Caki2 (cell line): ENCODE results near the gene LCE6A. TPM values are rescaled to one million over a fixed set of nuclear protein-coding genes. Genes with fewer than 3 reads are reported as not detected.

Experiments used
- DNase-seq: peaks from one replicate; pipeline ENCODE4 v3.0.0-alpha.2; 2015; ENCODE audit warnings: low read depth
- in situ Hi-C: cut with HindIII; loops from 2 replicates; pipeline ENCODE4 v1.10.0; 2016; ENCODE audit warnings: low sequenced_read_pairs, low pct_unique_long_range_greater_than_20kb, mixed read lengths
- total RNA-seq: library from RNA; depleted of rRNA; stranded (reverse); fragments of >200 nt; shearing (Covaris generic); gene quantifications from 2 replicates; pipeline ENCODE4 v1.2.3, GENCODE V29; 2014; ENCODE audit warnings: low replicate concordance; rRNA removed

LCE6A gene
- total RNA-seq, 1 experiment from 2014 or later = not detected

DNA sequence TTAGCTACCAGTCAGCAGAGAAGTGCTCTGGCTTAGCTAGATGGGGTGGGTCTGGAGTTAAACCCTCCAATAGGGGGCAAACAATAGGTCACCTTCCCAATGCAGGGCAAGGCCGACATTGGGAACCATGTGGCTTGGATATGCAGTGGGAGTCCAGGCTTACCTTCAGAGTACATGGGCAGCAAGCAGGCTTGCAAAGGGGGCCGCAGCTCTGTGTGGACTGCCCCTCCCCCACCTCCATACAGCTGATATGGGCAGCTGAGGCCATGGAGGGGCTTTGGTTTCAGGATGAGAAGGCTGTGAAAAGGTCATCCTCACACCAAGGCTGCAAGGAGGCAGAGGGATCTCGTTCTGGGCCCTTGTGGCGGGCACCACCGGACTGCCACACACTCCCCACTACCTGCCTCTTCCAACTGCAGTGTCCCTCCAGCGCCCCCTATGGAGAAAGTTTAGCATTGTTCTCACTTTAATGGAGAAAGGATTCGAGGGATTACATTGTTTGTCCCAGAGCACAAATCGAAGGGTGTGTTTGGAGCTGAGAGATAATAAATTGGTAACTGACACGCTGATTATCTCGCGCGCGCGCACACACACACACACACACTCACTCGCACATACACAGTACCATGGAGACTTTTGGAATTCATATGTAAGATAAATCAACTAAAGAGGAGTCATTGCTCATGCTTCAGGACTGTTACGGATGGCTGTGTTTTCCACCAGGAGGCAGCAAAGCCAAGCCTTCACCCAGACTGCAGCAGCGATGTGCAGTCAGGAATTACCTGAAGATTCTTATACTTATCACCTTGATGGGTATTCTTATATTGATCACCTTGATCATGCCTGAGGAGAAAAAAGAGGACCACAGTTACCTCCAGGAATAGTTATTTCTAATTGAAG is 28.4 kb downstream of the LCE6A start:
- peak; percentile 19 for DNase-seq
- in situ Hi-C loops = no loop called here

DNA sequence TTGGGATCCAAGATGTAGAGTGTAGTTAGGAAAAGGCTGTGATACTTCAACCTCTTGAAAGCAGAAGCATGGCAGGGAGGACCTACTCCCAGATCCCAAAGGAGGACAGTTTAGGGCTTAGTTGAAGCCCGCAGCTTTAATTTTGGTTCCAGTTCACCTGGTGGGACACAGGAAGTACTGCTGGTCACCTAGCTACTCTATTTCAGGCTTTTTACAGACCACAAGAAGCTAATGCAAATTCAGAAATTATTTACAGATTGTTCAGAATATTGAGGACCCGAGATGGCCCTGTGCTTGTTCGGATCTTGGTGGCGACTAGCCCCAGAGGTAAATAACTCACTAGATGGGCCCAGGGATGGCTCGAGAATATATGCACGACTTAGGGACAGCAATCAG is 29.1 kb downstream of the LCE6A start:
- in situ Hi-C loops = no loop called here
- DNase-seq = no peak

DNA sequence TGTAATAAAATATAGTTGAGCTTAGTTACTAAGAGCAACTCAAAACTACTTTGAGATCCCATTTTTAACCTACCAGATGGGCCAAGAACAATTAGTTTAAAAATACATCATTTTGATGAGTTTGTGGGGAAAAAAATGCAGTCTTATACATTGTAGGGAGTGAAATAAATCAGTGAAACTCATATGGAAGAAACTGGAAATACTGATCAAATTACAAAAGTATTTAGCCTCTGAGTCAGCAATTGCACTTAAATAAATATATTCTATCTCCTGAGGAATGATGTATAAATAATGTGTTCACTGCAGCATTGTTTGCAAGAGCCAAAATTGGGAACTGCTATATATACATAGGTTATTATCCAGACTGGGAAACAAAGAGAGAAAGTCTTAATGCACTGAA is 30.8 kb downstream of the LCE6A start:
- no peak for DNase-seq
- in situ Hi-C loops = no loop called here

DNA sequence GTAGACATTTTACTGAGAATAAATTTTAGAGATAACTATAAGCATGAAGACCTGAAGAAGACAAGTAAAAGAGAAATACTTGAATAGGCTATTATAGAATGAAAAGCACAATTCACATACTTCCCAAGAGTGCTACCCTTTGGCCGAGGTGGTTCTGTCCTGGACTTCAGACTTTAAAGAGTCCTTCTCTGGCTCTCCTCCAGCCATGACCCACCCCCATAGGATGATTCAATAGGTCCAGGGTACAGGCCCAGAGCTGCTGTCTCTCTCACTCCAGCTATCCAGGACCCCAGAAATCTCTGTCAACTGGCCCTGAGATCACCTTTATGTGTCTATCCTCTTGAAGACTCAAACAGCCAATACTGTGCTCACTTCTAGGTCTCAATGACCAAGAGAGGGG is 34.2 kb downstream of the LCE6A start:
- in situ Hi-C loops = no loop called here
- DNase-seq = no peak

DNA sequence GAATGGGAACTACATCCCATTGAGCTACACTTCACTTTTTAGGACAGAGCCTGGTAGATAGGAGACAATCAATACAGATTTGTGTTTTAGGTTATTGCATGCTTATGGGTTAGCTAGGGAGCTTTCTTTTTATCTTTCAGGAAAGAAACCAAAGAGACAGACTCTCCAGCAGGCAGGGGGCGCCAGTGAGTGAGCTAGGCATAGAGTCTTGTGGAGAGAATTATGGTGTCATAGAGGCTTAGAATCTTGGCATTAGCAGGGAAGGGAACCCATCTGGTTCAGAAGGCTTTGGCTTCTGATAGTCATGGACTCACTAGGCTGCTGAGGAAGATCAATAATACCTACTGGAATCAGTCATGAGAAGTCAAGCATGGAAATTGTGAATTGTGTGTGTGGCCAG is 35.4 kb downstream of the LCE6A start, which contains the start of gene SMCP:
Gene SMCP, plus strand, starts transcription at position 281 of the 400 bp plus-strand sequence. CDS start 6,101 bp downstream, outside the sequence.
- in situ Hi-C loops = no loop called here

DNA sequence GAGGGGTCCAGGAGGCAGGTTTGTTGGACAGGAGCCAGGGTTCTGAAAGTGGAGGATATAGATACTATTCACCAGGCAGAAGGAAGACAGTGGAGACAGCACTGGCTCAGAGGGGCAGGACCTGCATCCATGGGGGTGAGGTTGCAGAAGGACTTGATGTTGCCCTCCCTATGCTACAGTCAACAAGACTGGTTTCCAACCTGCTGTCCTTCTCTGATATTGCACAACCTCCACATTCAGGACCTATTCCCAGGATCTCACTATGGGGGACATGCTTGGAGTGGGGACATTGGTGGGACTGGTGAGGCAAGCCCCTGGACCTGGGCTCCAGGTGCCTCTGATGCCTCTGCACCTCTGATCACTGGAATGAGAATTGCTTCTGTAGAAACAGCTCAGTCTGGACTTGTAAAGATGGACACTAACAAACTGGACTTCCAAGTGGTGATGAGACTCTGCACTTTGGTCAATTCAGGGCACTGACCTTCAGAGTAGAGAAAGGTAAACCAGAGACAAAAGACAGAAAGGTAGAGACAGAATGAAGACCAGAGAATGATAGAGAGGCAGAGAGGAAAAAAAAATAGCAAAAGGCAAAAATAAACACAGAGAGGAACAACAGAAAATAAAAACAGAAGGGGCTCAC is 37.0 kb downstream of the LCE6A start:
- no peak for DNase-seq
- in situ Hi-C loops = no loop called here

More for the DNA sequence above, 35.4 kb downstream of the LCE6A start, which contains the start of gene SMCP:
- no peak for DNase-seq

DNA sequence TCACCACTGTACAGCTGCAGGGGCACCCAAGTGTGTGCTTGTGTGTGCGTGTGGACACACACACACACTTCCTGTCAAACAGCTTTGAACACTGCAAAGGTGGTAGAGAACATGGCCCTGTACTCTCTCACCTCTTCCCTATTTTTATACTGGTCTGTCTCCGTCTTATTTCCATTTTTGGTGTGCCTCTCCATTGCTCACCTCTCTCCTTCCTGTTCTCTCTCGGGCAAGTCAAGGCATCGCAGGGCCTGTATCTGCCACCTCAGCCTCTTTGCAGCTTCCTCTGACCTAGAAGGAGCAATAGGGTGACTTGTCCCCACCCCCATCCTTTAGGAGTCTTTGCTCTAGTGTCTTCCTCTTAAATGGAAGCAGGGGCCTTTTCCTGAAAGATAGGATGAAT is 37.7 kb downstream of the LCE6A start:
- no peak for DNase-seq
- in situ Hi-C loops = no loop called here

DNA sequence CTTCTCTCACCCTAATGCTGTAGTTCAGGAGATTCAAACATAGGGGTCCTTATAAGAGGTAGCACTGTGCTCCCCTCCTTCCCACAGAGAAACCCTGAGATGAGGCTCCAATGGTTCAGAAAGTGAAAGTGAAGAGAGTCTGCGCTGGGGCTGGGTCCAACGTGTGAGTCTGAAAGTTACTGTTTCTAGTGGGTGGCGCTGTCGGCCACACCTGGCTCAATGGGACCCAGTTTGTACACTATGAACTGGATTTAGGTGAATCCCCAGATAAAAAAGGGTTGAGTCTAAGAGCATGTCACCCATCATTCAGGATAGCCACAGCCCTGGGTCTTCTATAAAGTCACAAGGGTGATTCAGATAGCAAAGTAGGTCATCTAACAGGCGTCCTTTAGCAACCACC is 38.3 kb downstream of the LCE6A start:
- in situ Hi-C loops = no loop called here
- DNase-seq = no peak

DNA sequence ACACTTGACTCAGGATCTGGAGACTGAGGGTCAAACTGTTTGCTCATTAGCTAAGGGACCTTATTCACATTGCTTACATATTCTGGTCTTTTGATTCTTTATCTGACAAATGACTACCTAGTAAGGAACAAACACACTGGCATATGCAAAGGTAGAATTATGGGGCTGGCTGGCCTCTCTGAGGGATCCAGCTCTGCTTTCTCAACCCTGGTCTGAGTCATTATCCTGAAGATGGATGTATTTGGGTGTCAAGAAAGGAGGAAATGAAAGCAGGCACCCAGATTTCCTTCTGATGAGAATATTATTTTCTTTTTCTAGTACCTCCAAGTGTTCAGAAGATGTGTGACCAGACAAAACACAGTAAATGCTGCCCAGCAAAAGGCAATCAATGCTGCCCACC is 41.4 kb downstream of the LCE6A start:
- in situ Hi-C loops = no loop called here
- DNase-seq = no peak

DNA sequence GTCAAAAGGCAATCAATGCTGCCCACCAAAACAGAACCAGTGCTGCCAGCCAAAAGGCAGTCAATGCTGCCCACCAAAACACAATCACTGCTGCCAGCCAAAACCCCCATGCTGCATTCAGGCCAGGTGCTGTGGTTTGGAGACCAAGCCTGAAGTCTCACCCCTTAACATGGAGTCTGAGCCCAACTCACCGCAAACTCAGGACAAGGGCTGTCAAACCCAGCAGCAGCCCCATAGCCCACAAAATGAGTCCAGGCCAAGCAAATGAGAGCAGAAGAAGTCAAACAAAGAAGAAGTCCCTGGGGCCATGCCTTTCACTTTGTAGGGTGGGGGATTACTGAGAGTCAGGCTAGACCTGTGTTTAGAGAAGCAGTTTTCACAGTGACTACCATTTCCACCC is 41.9 kb downstream of the LCE6A start:
- in situ Hi-C loops = no loop called here
- no peak for DNase-seq

DNA sequence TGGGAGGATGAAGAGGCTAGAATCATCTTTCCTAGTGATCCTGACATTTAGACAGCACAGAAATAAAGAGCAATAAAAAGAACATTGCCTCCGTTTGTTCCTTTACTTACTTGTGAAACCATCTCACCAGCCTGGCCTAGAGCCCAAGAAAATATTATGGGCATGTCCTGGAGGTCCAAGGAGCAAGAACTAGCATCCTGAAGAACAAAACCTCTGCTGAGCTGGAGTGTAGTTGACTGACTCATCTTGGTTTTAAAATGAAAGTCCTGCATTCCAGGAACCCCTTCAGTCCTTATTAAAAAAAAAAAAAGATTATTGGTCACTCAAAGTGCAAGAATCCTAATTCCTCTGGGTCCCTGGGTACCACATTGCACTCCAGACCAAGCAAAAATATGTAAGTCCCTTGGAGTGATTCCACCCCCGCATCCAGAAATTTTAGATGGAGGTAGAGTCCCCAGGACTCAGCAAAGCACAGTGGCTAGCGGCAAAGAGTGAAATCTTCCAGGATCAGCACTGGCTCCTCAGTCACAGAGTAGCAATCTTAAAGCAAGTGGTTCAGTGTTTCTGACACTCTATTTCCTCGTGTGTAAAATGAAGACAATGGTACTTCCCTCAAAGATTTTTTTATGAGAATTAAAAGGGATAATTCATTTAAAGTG is 42.4 kb downstream of the LCE6A start:
- in situ Hi-C loops = no loop called here
- no peak for DNase-seq

DNA sequence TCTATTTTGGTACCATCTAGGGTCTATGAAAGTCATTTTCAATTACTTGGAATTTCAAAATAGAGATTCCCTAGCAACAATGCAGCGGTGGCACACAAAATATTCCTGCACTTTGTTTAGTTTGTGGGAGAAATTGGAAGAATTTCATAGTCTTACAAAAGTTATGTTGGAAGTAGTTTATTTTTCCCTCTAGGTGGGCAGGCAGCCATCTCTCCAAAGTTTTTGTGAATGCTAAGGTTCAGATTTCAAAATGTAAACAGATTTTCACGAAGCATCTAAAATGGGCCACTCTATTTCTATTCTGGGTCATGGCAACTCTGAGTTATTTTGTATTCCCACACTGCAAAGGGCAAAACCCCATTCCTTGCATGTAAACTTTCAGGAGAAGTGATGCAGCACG is 43.4 kb downstream of the LCE6A start:
- no peak for DNase-seq
- in situ Hi-C loops = no loop called here

DNA sequence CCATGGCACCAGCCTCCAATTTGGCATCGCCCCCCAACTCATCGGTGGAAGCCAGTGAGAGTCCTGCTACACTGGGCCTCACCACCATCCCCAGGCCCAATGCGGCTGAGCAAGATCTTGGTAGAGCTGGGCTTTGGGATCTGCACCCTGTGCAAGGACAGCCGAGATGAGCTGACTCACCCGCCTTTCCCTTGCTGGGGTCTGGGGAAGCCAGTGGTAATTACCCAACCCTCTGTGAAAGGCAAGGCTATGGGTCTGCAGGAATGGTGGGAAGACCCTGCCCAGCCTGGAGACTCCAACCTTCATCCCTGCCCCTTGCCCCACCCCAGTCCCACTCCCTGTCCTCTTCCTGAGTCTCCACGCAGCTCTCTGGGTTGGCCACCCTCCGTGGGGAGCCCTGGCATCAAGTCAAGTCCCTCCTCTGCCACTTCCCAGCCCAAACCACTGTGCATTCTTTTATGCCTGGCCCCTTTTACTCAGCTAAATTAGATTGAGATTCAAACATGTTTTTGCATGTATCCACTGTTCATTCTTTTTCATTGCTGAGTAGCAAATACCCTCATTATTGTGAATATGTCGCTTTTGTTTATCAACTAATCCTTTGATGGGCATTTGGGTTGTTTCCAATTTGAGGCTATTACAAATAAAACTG is 44.2 kb downstream of the LCE6A start:
- DNase-seq = no peak
- in situ Hi-C loops = no loop called here

DNA sequence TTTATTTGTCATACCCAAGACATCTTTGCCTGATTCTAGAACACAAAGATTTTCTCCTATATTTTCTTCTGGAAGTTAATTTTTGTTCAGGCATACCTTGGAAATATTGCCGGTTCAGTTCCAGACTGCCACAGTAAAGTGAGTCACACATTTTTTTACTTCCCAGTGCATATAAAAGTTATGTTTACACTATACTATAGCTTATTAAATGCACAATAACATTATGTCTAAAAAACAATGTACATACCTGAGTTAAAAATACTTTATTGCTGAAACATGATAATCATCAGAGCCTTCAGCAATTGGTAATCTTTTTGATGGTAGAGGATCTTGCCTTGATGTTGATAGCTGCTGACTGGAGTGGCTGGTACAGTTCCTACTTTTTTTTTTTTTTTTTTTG is 45.5 kb downstream of the LCE6A start:
- in situ Hi-C loops = no loop called here
- no peak for DNase-seq

Other genes starting within 250 kb of the LCE6A start
- not detected in 2 replicates for gene LCE3C, start 242.6 kb upstream of the LCE6A start, total RNA-seq
- gene LCE3B, start 229.0 kb upstream of the LCE6A start, total RNA-seq = not detected in 2 replicates
- not detected in 2 replicates for gene LCE3A, start 219.8 kb upstream of the LCE6A start, total RNA-seq
- not detected in 2 replicates for gene LCE2D, start 179.5 kb upstream of the LCE6A start, total RNA-seq
- gene LCE2C, start 167.6 kb upstream of the LCE6A start, total RNA-seq = not detected in 2 replicates
- gene LCE2B, start 156.7 kb upstream of the LCE6A start, total RNA-seq = not detected in 2 replicates
- gene LCE2A, start 144.5 kb upstream of the LCE6A start, total RNA-seq = not detected in 2 replicates
- gene LCE4A, start 134.7 kb upstream of the LCE6A start, total RNA-seq = not detected in 2 replicates
- gene KPRP, start 84.8 kb upstream of the LCE6A start, total RNA-seq = not detected in 2 replicates
- not detected in 2 replicates for gene LCE1F, start 67.7 kb upstream of the LCE6A start, total RNA-seq
- gene LCE1E, start 56.6 kb upstream of the LCE6A start, total RNA-seq = not detected in 2 replicates
- gene LCE1D, start 46.1 kb upstream of the LCE6A start, total RNA-seq = not detected in 2 replicates
- not detected in 2 replicates for gene LCE1C, start 36.2 kb upstream of the LCE6A start, total RNA-seq
- not detected in 2 replicates for gene LCE1B, start 30.9 kb upstream of the LCE6A start, total RNA-seq
- not detected in 2 replicates for gene LCE1A, start 15.4 kb upstream of the LCE6A start, total RNA-seq
- not detected in 2 replicates for gene LCE7A, start 17.1 kb downstream of the LCE6A start, total RNA-seq
- gene SMCP, start 35.5 kb downstream of the LCE6A start, total RNA-seq = not detected in 2 replicates
- gene IVL, start 65.7 kb downstream of the LCE6A start, total RNA-seq = not detected in 2 replicates
- not detected in 2 replicates for gene SPRR5, start 104.3 kb downstream of the LCE6A start, total RNA-seq
- gene SPRR4, start 127.8 kb downstream of the LCE6A start, total RNA-seq = not detected in 2 replicates
- gene SPRR1A, start 141.2 kb downstream of the LCE6A start, total RNA-seq = not detected in 2 replicates
- not detected in 2 replicates for gene SPRR3, start 158.9 kb downstream of the LCE6A start, total RNA-seq
- gene SPRR1B, start 188.3 kb downstream of the LCE6A start, total RNA-seq = not detected in 2 replicates
- gene SPRR2D, start 198.3 kb downstream of the LCE6A start, total RNA-seq = not detected in 2 replicates
- not detected in 2 replicates for gene SPRR2A, start 214.7 kb downstream of the LCE6A start, total RNA-seq
- gene SPRR2B, start 228.8 kb downstream of the LCE6A start, total RNA-seq = not detected in 2 replicates